ENCODE results near the gene AVP. TPM values are rescaled to one million over a fixed set of nuclear protein-coding genes. Genes with fewer than 3 reads are reported as not detected.

Gene AVP
- total RNA-seq, 2 experiments from 2014 or later, result not detected

DNA sequence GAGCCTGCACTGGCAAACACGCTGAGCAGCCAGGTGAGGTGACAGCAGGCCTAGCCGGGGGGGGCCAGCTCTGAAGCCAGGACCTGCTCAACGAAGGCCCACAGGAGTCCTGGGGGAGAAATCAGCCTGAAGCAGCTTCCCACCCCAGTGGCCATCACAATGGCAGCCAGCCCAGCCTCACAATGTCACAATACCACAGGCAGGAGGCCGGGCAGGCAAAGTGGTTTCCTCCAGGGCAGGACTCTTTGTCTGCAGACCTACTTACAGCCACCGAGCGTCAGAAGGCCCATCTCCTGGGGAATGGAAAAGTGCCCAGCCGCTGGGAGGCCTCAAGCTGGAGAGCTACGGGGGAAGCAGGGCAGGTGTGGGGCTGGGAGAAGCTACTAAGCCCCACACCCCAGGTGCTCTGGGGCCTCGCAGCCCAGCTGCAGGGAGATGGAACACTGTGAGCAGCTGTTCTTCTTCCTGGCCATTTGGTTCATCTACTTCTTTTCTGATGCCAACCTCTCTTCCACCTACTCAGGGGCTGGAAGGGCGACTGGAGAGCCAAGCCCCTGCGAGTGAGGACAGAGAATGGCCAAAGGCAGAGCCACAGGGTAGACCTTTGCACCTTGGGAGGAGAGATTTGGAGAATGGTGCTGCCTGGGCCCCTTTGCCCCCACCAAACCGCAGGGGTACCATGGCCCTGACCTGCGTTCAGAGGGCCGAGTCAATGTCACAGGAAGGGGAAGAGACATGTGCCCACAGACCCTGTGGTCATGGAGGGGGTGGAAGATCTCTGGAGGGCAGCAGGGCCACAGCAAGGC, 22.3 kb upstream of the AVP start:
- no peak for DNase-seq (ENCODE audit: low spot score)
- Histone ChIP-seq H3K79me2 (ENCODE audit: insufficient read depth, low read depth, low read length) (no peaks in the 10 kb centered on the region), H3K4me3 (ENCODE audit: low read depth, low read length, poor library complexity, severe bottlenecking) (no peak overlapping the region), H3K9me2 (ENCODE audit: insufficient read depth, low read length) (no peaks in the 10 kb centered on the region), H2AFZ (ENCODE audit: low read length) (no peak overlapping the region), H3K4me1 (ENCODE audit: insufficient read depth, low read length, poor library complexity, severe bottlenecking) (no peaks in the 10 kb centered on the region), H3K4me2 (ENCODE audit: low read length) (no peak overlapping the region), H3K27ac (ENCODE audit: low read depth, low read length, poor library complexity, severe bottlenecking) (no peak overlapping the region), H4K20me1 (ENCODE audit: insufficient read depth, low read length) (no peaks in the 10 kb centered on the region), H3K36me3 (ENCODE audit: insufficient read depth, low read length) (no peaks in the 10 kb centered on the region), H3K9me3 (ENCODE audit: low read length) (no peaks in the 10 kb centered on the region)
- no TSS peak for BruUV-seq (replicated peaks)
- CTCF ChIA-PET (ENCODE audit: unreplicated experiment), result no interaction called here
- POLR2A ChIA-PET, result interaction anchor here (0.6 kb wide), 1 partner anchor 99 kb away, joined by 3 read pairs; no protein-coding TSS in a partner anchor
- TF ChIP-seq EZH2phosphoT487 (IDR thresholded peaks at IDR 0.05; ENCODE audit: borderline replicate concordance, low read depth, low read length), result no peak
- TF ChIP-seq, protein P1, sequence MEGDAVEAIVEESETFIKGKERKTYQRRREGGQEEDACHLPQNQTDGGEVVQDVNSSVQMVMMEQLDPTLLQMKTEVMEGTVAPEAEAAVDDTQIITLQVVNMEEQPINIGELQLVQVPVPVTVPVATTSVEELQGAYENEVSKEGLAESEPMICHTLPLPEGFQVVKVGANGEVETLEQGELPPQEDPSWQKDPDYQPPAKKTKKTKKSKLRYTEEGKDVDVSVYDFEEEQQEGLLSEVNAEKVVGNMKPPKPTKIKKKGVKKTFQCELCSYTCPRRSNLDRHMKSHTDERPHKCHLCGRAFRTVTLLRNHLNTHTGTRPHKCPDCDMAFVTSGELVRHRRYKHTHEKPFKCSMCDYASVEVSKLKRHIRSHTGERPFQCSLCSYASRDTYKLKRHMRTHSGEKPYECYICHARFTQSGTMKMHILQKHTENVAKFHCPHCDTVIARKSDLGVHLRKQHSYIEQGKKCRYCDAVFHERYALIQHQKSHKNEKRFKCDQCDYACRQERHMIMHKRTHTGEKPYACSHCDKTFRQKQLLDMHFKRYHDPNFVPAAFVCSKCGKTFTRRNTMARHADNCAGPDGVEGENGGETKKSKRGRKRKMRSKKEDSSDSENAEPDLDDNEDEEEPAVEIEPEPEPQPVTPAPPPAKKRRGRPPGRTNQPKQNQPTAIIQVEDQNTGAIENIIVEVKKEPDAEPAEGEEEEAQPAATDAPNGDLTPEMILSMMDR (conservative IDR thresholded peaks at IDR 0.05; ENCODE audit: low read length), result no peak
- intact Hi-C loops (cut with micrococcal nuclease; ENCODE audit: unreplicated experiment), result no loop called here

DNA sequence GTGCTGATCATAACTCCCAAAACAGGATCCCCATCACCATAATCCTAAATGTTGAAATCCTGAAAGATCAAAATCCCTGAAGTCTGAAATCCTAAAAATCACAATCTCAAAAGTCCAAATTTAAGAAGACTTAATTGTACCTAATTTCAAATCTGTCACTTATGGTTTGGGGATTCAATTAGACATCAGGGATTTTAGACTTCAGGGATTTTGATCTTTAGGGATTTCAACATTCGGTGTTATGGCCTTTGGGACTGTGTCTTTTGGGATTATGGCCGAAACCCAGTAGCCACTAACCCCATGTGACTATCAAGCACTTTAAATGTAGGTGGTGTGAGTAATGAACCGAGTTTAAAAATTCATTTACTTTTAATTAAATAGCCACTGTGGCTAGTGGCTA, 21.7 kb upstream of the AVP start:
- Histone ChIP-seq H3K4me2 (ENCODE audit: low read length) (no peak overlapping the region), H3K27ac (ENCODE audit: low read depth, low read length, poor library complexity, severe bottlenecking) (no peak overlapping the region), H3K4me1 (ENCODE audit: insufficient read depth, low read length, poor library complexity, severe bottlenecking) (no peaks in the 10 kb centered on the region), H4K20me1 (ENCODE audit: insufficient read depth, low read length) (no peaks in the 10 kb centered on the region), H3K36me3 (ENCODE audit: insufficient read depth, low read length) (no peaks in the 10 kb centered on the region), H3K9me3 (ENCODE audit: low read length) (no peaks in the 10 kb centered on the region), H3K4me3 (ENCODE audit: low read depth, low read length, poor library complexity, severe bottlenecking) (no peak overlapping the region), H2AFZ (ENCODE audit: low read length) (no peak overlapping the region), H3K9me2 (ENCODE audit: insufficient read depth, low read length) (no peaks in the 10 kb centered on the region), H3K79me2 (ENCODE audit: insufficient read depth, low read depth, low read length) (no peaks in the 10 kb centered on the region)
- BruUV-seq (replicated peaks), result no TSS peak
- intact Hi-C loops (cut with micrococcal nuclease; ENCODE audit: unreplicated experiment), result no loop called here
- TF ChIP-seq, protein P1 (conservative IDR thresholded peaks at IDR 0.05; ENCODE audit: low read length), result no peak
- no peak for TF ChIP-seq EZH2phosphoT487 (IDR thresholded peaks at IDR 0.05; ENCODE audit: borderline replicate concordance, low read depth, low read length)
- ChIA-PET POLR2A (no interaction called here), CTCF (ENCODE audit: unreplicated experiment) (no interaction called here)
- DNase-seq (ENCODE audit: low spot score), result no peak

Data from OCI-LY7 (cell line).